GM18498 (cell line): ENCODE data around the gene GPHA2.

ENCODE experiments used
- ATAC-seq: cut with Tn5 transposase; IDR thresholded peaks from one replicate; pipeline ENCODE4 v1.9.1; 2021; ENCODE audit warnings: mild to moderate bottlenecking, moderate library complexity; ENCODE audit not compliant: unreplicated experiment

The GPHA2 gene

DNA sequence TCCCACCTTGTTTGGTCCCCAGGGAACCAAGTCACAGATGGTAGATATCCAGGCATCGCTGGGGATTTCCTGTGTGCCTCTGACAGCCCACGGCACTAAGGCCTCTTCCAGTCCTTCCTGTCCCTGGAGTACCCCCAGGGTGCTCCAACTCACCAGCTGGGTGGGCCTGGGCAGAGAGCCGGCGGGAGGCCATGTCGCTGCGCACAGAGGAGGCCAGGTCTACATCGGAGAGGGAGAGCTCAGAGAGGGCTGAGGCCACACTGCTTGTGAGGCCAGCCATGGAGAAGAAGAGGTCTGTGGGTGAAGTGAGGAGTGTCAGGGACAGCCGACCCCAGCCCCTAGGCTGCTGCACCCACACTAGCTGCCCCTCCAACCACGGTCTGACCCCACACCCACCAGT is 24.0 kb downstream of the GPHA2 start:
- no peak for ATAC-seq

DNA sequence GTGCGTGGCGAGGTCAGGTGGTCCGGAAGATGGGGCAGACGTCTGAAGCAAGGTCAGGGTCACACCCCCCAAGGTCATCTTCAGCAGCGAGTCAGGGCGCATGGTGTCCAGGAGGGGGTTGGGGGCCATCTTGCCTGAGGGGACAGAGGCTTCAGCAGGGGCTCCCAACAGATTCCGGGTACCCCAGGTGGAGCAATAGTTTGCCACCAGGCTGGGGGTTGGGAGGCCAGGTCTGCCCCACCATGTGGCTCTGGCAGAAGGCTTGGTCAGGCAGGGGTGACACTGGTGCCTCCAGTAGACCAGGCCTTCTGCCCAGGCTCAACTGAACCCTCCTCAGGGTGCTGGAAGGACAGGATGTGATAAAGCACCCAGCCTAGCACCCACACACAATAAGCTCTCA is 24.6 kb downstream of the GPHA2 start:
- ATAC-seq: no peak

DNA sequence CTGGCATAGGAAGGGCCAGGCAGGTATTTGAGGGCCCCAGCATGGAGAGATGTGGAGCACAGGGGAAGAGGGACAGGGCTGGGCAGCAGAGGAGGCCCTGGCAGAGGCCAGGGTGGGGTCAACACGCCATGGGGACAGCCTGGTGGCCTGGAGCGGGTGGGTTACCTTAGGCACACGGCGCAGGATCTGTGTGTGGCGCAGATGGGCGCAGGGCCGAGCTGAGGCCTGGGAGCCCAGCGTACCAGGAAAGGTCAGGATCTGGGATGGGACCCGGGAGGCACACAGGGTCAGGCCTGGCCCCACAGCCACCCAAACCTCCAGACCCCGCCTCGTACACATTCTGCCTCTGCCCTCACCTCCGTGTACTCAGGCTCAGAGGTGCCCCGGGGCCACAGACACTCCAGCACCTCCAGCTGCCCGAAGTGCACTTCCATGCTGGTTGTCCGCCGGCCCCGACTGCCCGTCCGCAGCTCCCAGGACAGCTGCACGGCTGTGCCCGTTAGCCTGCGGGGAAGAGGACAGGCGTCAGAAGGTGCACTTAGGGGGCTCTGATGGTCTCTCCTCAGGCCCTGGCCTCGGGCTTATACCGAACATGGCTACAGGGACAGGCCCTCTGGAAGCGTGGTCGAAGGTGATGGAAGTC is 25.1 kb downstream of the GPHA2 start:
- no peak for ATAC-seq

DNA sequence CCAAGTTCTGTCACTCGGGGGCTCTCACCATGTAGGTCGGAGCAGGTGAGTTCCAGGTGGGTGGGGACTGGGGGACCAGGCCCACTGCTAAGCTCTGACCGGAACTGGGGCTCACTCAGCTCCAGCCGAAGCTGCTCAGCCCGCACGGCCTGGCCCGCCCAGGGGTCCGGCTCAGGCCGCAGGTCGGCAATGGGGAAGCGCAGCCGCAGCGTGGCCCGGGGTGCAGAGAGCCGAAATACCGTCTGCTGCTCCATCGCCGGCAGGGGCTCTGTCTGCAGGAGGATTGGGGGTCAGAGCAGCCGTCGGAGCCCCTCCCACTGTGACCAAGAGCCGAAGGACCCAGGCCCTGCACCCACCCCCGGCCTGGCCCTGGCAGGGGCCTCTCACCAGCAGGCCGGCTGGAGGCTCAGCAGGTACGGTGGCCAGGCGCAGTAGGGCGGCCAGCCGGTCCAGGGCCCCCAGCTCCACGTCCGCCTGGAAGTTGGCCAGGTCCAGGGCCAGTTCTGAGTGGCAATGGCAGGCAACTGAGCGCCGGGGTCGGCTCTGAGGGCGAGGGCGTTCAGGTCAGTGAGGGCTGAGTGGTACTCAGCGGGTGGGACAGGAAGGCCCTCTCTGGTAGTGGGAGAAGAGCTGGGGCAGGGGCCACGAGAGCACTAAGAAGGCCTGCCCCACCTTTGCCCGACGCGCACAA is 25.9 kb downstream of the GPHA2 start:
- ATAC-seq: no peak

DNA sequence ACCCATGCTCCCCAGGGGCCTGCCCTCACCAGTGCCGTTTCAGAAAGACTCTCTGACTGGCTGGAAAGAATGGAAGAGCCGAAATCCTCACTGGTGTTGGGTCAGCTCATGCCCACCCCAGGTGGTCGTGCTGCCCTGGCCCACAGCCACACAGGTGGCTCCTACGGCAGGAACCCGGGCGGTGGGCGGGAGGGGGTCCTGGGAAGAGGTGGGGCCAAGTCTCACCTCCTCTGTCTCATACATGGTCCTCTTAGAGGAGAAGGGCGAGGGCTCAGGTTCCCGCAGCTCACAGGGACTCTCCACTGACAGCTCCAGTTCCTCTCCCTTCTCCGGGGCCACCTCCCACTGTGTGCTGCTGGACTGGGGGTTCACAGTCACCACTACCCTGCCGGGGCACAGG is 26.9 kb downstream of the GPHA2 start:
- no peak for ATAC-seq

DNA sequence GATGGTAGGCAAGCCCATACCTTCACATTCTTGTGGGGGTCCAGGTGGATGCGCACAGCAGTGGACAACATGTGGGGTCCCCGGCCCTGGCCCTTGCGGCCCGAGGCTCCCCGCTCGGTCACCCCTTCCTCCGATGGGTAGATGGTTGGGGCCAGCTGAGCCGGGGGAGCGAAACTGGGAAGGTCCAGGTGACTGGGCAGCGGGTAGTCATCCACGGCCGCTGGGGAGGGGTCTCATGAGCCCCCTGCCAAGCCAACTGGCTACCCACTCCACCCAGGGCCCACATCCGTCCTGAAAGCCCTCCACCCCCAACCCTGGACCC is 29.4 kb downstream of the GPHA2 start:
- no peak for ATAC-seq

DNA sequence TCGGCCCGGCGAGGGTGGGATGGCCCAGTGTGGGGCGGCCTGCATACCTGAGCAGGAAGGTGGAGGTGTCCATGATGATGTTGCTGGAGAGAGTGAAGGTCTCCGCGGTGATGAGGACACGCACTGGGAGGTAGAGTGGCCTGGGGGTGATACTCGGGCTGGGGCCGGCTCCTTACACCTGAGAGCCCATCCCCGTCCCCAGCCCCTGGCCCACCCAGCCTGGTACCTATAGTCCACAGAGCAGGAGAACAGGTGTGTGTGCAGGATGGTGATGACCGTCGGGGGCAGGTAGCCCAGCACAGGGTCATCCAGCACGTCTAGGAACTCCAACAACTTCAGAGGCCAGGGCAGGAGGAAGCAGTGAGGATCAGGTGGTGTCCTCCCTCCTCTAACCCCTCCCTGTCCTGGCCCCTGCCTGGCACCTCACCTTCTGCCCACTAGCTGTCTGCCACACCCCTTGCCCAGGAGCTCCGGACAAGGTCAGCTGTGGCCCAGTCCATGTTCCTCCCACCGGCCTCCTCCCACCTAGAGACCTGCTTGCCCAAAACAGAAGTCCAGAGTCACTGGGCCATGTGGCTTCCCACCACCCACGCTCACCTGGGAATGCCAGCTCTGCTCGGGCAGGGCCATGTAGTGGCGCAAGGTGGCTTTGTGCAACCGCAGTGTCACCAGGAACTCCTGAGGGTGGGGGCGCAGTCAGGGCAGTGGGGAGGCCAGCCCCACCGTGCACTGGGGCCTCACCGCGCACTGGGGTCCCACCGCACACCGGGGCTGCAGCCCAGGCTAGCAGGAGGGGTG is 30.0 kb downstream of the GPHA2 start:
- ATAC-seq: no peak

DNA sequence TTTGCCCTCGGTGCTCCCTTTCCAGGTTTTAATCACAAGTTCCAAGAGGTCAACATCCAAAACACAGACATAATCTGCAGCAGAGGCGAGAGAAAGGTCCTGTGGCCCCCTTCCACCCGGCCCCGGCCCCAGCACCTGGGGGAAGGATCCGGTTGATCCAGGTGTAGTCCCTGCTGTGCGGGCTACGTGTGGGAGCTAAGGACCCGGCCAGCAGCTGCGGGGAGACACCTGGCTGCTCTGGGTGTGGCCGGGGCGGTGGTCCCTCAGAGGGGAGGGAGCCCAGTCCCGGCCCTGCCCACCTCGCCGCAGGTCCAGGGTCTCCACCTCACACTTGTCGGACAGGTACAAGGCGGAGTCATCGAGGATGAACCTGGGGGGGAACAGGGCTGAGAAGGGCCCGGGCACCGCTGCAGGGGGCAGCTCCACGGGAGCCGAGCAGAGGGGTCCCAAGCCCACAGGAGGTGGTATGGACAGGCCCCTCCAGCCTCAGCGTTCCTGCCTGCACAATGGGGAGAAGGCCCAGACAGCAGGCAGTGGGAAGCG is 32.3 kb downstream of the GPHA2 start:
- ATAC-seq: no peak

DNA sequence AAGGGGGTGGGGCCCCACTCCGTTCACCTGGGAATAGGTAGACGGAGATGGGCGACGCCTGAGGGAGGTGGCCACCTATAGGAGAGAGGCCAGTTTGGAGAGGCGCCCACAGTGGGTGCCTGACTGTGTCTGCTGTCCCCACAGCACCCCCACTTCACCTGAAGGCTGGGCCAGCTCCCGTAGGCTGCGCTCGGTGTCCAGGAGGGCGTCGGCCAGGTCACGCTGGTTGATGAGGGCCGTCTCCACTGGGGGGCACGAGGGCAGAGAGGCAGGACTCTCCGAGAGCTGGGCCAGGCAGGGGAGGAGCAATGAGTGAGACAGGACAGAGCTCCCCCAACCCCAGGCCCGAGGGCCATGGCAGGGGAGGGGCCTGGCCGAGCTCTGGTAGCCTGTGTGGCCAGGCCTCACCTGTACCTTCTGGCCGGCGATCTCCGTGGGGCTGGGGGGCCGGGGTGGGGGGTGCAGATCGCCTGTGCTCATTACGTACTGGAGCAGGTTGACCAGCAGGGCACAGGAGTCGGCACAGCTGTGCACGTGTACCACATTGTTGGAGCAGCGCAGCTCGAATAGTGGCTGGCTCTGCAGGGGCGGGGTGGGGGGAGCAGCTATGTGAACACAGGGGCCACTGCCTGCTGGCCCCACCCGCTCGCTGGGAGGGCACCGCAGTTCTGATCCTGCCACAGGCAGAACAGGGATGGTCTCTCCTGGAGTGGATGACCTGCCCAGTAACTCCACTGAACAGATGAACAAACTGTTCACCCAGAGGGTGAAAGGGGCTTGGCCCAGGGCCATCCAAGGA is 33.4 kb downstream of the GPHA2 start:
- ATAC-seq: no peak

DNA sequence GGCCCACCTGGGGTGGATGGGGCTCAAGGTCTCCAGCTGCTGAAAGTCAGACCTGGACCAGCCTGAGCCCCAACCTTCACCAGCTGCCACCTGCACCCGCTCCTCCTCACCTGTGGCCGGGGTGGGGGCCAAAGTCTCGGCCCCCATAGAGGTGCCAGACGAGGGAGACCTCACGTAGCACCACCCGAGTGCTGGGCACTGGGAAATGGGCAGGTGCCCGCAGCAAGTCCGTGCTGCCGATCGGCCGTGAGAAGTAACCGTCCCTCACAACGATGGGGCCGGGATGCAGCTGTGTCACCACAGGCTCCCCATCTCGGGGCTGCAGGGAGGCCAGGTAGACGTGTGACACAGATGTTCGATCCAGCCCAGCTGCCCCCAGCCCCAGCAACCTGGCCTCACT is 34.9 kb downstream of the GPHA2 start:
- no peak for ATAC-seq

DNA sequence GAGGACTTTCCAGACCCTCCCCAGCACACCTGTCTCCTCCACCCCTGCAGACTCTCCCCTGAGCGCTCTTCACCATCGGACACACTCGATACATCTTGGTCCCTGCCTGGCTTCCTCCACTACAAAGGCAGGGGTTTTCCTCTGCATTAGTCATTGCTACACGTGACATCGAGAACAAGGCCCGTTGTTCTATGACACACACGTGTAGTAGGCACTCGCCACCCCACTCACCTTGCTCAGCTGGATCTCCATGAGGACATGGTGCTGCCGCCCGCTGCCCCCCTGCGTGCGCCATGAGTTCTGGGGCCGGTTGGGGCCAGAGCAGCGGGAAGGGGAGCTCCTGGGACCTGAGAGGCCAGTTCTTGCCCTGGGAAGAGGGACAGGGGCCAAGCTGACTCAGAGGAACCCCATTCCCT is 35.4 kb downstream of the GPHA2 start:
- ATAC-seq: no peak

DNA sequence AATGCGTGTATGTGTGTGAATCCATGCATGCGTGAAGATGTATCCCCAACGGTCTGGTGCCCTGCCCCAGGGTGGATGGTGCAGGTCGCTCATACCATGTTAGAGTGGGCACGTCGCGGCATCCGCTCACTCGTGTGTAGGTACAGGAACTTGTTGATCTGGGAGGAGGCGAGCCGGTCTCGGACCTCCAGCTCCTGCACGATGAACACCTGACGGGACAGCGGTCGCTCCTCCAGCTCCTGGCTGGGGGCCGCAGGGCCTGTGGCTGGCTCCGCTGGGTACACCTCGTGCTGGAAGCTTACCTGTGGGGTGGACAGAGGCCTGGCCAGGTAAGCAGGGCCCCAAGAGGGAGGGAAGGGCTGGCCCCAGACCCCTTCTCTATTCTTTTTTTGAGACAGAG is 37.2 kb downstream of the GPHA2 start:
- no peak for ATAC-seq

DNA sequence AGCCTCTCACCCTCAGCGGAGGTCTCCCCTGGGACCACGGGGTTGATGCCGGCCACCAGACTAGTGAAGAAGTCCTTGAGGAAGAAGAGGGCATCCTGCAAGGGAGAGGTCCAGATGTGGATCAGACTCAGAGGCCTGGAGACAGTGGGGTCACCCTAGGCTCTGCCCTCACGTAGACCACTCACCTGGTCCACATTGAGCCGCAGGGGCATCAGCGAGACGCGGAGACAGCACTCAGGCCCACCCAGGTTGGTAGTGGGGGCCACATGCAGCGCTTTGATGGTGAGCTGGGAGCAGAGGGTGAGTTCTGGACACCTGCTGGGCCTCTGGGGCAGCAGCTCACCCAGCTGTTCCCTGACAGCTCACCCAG is 37.6 kb downstream of the GPHA2 start:
- ATAC-seq: no peak

DNA sequence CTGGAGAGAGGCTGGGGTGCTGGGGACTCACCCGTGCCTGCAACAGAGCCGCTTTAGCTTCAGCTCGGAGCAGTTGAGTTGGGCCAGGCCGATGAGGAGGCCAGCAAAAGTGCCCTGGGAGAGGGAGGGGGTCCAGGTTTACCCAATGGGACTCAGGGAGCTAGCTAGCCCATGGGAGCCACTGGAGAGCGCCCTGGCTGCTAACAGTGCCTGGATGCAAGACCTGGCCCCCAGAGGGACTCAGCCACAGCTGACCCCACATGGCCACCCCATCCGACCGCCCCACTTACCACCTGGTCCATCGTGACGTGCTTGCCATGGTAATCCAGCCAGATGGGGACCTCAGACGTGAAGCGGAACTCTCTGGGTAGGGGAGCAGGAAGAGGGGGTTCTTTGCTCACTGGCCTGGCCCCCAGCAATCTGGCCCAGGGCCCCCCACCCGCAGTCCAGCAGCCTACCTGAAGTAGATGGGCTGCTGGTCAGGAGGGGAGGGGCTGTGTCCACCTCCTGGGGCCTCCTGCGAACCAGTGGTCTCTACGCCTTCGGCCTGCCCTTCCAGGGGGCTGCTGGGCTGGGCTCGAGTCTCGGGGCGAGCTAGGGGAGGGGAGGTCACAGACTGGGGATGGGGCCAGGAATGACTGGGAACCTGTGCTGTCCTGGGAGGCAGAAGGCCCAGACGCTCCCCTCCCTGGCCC is 38.2 kb downstream of the GPHA2 start:
- ATAC-seq: no peak

DNA sequence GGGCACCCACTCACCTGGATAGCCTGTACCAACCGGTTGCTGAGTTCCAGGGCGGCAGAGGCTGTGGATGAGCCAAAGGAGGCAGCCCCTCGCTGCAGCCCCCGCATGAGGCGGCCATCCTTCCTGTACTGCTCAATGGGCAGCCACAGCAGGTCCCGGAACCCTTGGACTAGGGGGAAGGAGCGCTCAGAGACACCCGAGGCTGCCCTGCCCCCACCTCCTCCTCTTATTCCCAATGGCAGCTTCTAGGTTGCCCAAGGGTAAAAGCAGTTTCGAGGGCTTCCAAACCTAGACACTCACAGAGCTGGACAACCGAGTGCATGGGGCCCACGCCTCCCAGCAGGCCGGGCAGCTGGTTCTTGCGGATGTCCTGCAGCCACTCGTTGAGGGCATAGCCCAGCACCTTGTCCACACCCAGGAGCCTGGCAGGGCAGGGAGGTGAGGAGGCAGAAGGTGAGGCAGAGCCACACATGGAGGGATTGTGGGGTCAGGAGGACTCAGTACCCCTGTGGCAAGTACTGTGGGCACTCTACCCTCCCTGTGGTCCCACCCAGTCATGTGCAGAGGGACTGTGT is 39.2 kb downstream of the GPHA2 start:
- no peak for ATAC-seq

DNA sequence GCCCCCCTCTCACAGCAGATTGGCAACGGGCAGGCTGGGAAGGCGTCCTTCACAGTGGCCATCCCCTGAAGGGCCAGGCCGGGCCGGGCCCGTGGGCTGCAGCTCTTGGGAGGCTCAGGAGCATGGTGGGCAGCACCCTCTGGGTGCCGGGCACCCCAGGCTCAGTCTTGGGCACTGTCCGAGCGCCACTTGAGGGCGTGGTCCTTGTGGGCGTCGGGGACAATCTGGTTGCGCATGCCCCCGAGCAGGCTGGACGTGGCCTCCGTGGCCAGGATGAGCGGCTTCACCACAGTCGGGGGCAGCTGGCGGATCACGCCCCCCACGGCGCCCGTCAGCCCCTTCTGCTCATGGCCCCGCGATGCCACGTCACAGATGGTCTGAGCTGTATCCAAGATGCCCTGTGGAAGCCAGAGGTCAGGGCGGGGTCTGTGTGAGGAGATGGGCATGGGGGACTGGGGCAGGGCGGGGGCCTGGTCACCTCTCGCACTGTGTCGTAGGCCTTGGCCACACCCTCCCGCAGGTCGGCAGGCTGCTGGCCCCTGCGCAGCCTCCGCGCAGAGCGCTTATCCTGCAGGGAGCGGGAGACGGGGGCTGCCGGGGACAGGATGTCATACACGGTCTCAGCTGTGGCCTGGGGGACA is 40.8 kb downstream of the GPHA2 start:
- ATAC-seq: no peak

DNA sequence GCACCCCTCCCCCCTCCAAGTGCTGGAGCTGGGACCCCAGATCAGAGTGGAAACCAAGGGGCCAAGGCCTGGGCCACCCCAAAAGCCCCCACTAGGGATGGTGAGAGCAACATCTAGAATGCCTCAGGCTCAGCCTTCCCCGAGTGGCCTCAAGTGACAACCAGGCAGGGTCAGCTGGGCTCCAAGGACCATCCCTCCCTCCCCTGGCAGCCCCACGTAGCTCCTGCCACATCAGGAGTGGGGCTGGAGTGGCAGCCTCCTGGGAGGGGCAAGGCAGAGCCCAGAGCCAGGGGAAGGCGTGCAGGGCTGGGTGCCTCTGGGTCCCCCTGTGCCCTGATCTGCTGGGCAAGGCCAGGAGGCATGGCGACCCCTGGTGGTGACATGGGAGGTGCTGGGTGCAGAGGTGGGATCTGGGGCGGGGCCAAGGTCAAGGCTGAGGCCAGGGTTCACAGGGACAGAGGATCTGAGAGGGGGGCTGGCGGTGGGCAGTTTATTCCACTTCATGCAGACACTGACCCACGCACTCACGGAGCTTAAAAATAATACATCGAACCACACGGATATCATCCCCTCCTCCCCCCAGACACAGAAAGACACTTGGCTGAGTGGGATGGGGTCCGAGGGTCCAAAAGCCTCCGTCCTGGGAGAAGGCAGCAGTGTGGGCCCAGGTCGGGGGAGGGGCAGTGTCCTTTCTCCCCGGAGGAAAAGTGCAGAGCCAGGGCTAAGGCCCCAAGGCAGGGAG is 41.5 kb downstream of the GPHA2 start:
- ATAC-seq: peak; percentile 66

DNA sequence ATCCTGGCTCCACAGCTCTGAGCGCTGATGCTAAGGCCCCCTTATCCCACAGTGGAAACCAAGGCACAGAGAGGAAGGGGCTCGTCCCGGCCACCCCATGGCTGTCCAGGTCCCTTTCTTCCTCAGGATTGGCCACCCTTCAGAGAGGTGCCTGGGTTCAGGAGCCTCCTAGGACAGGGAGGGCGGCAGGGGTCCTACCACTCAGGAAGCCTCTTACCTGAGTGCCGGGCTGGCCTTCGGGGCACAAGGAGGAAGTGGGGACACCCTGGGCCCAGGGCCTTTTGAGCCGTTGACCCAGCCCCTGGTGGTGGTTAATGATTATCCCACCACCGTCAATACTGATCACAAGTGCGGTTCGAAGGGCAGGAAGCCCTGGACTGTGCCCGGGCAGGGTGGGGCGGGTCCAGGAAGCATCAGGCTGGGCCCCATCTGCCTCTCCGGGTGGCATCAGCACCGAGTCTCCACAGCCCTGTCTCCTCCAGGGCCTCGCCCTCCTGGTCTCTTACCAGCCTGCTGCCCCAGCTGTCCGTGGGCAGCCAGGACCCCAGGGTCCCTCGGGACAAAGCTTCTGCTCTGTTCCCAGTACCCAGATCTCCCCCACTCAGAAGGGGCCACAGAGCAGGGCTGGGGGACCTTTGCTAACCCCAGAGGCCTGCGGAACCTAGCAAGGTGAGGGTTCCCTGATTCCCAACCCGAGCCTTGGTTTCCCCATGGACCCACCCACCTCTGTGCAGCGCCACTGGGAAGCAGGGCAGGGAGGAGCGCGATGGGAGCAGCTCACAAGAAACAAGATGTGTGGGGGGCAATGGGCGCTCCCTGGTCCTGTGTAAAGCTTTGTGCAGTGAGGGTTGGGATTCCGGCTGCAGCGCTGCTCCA is 42.3 kb downstream of the GPHA2 start:
- ATAC-seq: no peak
